Measurements from ENCODE around the gene PSMC3. TPM values are rescaled to one million over a fixed set of nuclear protein-coding genes. Genes with fewer than 3 reads are reported as not detected.
A peak's percentile ranks its signal among the peaks of the same experiment; 100 is the strongest.

PSMC3 gene
- total RNA-seq, 1 experiment from 2014 or later: 222 TPM

DNA sequence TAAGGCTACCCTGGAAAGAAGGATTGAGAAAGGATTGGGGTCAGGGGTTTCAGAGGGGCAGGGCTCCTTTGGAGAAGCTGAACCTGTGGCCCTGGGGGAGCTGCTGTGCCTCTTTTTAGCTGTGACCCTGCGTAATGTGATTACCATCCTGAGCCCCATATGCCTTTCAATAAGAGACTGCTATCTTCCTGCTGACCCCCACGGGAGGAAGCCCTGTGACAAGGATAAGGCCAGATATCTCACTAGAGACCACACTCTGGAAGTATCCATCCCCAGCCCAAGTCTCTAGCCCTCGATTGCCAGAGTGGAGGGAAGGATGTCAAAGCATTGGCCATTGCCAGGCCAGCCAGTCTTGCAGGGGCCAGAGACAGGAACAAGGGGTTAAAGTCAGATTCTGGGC, 22.7 kb downstream of the PSMC3 start:
- Histone ChIP-seq H3K4me1 (replicated peaks; ENCODE audit: insufficient read depth) (peaks cover 11% of the 10 kb centered on the region), H3K79me2 (ENCODE audit: low read depth) (no peaks in the 10 kb centered on the region), H3K9me2 (ENCODE audit: insufficient read depth) (no peaks in the 10 kb centered on the region), H3K9me3 (ENCODE audit: insufficient read depth, low read depth) (no peaks in the 10 kb centered on the region), H3K4me2 (no peak overlapping the region), H3K4me3 (no peak overlapping the region), H3F3A (ENCODE audit: insufficient read depth, low read depth) (peaks cover 25% of the 10 kb centered on the region), H3K27ac (no peak overlapping the region), H2AFZ (no peak overlapping the region), H4K20me1 (ENCODE audit: insufficient read depth) (no peaks in the 10 kb centered on the region), H3K27me3 (ENCODE audit: insufficient read depth, low read depth) (no peaks in the 10 kb centered on the region), H3K36me3 (ENCODE audit: low read depth) (no peaks in the 10 kb centered on the region)
- no TSS peak for BruUV-seq (replicated peaks)
- peak in 1 of 2 experiments; percentile 24 for DNase-seq
- POLR2A ChIA-PET (ENCODE audit: unreplicated experiment): interaction anchor here (0.6 kb wide), 1 partner anchor 130 kb away, joined by 3 read pairs; no protein-coding TSS in a partner anchor
- intact Hi-C loops (cut with micrococcal nuclease; ENCODE audit: unreplicated experiment): no loop called here
- no peak for TF ChIP-seq EZH2 (IDR thresholded peaks at IDR 0.05; ENCODE audit: low read depth)
- TF ChIP-seq, protein P1, sequence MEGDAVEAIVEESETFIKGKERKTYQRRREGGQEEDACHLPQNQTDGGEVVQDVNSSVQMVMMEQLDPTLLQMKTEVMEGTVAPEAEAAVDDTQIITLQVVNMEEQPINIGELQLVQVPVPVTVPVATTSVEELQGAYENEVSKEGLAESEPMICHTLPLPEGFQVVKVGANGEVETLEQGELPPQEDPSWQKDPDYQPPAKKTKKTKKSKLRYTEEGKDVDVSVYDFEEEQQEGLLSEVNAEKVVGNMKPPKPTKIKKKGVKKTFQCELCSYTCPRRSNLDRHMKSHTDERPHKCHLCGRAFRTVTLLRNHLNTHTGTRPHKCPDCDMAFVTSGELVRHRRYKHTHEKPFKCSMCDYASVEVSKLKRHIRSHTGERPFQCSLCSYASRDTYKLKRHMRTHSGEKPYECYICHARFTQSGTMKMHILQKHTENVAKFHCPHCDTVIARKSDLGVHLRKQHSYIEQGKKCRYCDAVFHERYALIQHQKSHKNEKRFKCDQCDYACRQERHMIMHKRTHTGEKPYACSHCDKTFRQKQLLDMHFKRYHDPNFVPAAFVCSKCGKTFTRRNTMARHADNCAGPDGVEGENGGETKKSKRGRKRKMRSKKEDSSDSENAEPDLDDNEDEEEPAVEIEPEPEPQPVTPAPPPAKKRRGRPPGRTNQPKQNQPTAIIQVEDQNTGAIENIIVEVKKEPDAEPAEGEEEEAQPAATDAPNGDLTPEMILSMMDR (conservative IDR thresholded peaks at IDR 0.05): no peak
- CTCF ChIA-PET: no interaction called here

DNA sequence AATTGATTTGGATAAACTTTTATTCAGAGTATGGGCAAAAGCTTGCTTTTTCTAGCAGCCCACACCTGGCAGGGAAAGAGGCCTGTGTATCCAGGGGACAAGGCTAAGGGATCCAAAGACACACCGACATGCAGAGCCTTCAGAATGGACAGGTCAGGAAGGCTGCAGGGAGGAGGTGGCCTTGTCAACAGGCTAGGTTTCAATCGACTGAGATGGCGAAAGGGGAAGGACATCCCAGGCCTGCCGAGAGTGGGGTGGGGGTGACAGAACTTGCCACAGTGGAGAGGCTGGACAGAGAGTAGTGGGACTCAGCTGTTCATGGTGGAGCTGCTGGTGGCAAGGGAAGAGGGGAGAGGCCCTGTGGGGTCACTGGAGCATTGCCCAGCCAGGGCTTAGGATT, 23.1 kb downstream of the PSMC3 start:
- intact Hi-C loops (cut with micrococcal nuclease; ENCODE audit: unreplicated experiment): no loop called here
- no peaks in the 10 kb centered on the region for H3K36me3 ChIP-seq (ENCODE audit: low read depth)
- no peak overlapping the region for H2AFZ ChIP-seq
- DNase-seq: no peak
- no peak overlapping the region for H3K4me3 ChIP-seq
- H3K79me2 ChIP-seq (ENCODE audit: low read depth): no peaks in the 10 kb centered on the region
- H3K9me2 ChIP-seq (ENCODE audit: insufficient read depth): no peaks in the 10 kb centered on the region
- no peaks in the 10 kb centered on the region for H3K9me3 ChIP-seq (ENCODE audit: insufficient read depth, low read depth)
- no peak overlapping the region for H3K27ac ChIP-seq
- ChIA-PET POLR2A (ENCODE audit: unreplicated experiment) (interaction anchor here (0.6 kb wide), 1 partner anchor 130 kb away, joined by 3 read pairs; no protein-coding TSS in a partner anchor), CTCF (interaction anchor here (1.0 kb wide), 1 partner anchor 30 kb away, joined by 14 read pairs; no protein-coding TSS in a partner anchor)
- TF ChIP-seq EZH2 (IDR thresholded peaks at IDR 0.05; ENCODE audit: low read depth): no peak
- TF ChIP-seq, protein P1 (conservative IDR thresholded peaks at IDR 0.05): no peak
- BruUV-seq (replicated peaks): no TSS peak
- H4K20me1 ChIP-seq (ENCODE audit: insufficient read depth): no peaks in the 10 kb centered on the region
- no peaks in the 10 kb centered on the region for H3K27me3 ChIP-seq (ENCODE audit: insufficient read depth, low read depth)
- H3F3A ChIP-seq (ENCODE audit: insufficient read depth, low read depth): peaks cover 24% of the 10 kb centered on the region
- peaks cover 11% of the 10 kb centered on the region for H3K4me1 ChIP-seq (replicated peaks; ENCODE audit: insufficient read depth)
- no peak overlapping the region for H3K4me2 ChIP-seq

DNA sequence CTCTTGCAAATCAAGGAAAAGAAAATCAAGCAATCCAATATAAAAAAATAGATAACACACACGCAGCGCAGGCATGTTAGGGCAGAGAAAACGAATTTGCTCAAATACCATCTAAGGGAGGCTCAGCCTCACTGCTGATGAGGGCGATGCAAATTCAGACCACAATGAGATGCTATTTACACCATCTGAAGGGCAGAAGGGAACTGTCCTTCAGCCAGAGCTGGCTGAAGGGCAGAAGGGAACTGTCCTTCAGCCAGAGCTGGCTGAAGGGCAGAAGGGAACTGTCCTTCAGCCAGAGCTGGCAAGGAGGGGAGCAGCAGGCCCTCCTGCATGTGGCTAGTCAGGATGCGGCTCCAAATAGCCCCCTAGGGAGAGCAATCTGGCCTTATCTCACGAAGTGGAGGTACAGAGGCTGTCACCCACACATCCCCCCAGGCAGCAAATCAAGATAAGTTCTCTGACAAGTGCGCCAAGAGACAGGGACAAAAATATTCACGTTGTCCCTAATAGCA, 25.4 kb downstream of the PSMC3 start:
- CTCF ChIA-PET: no interaction called here

More for the DNA sequence above, 25.4 kb downstream of the PSMC3 start:
- H3K4me2 ChIP-seq: no peak overlapping the region
- H3K79me2 ChIP-seq (ENCODE audit: low read depth): no peaks in the 10 kb centered on the region
- no peak overlapping the region for H2AFZ ChIP-seq
- H3K4me1 ChIP-seq (replicated peaks; ENCODE audit: insufficient read depth): no peaks in the 10 kb centered on the region
- no peaks in the 10 kb centered on the region for H3K27me3 ChIP-seq (ENCODE audit: insufficient read depth, low read depth)
- POLR2A ChIA-PET (ENCODE audit: unreplicated experiment): no interaction called here
- H3F3A ChIP-seq (ENCODE audit: insufficient read depth, low read depth): peaks cover 11% of the 10 kb centered on the region
- no TSS peak for BruUV-seq (replicated peaks)
- H3K27ac ChIP-seq: no peak overlapping the region
- H3K4me3 ChIP-seq: no peak overlapping the region
- H3K9me3 ChIP-seq (ENCODE audit: insufficient read depth, low read depth): no peaks in the 10 kb centered on the region
- H4K20me1 ChIP-seq (ENCODE audit: insufficient read depth): no peaks in the 10 kb centered on the region
- intact Hi-C loops (cut with micrococcal nuclease; ENCODE audit: unreplicated experiment): no loop called here
- no peak for TF ChIP-seq EZH2 (IDR thresholded peaks at IDR 0.05; ENCODE audit: low read depth)
- TF ChIP-seq, protein P1 (conservative IDR thresholded peaks at IDR 0.05): no peak
- no peaks in the 10 kb centered on the region for H3K9me2 ChIP-seq (ENCODE audit: insufficient read depth)
- peak in 1 of 2 experiments; percentile 33 for DNase-seq
- H3K36me3 ChIP-seq (ENCODE audit: low read depth): no peaks in the 10 kb centered on the region
